GM19455 (cell line): Measurements from ENCODE around the gene CYP4Z1.
"Not testable (repeated sequence)": the region's sequence is repeated elsewhere in the genome, so short reads cannot be mapped to it uniquely, and the experiment has no call there.

Source experiments
- ATAC-seq: cut with Tn5 transposase; IDR thresholded peaks from one replicate; pipeline ENCODE4 v1.9.1; 2021; ENCODE audit not compliant: unreplicated experiment

Gene CYP4Z1

DNA sequence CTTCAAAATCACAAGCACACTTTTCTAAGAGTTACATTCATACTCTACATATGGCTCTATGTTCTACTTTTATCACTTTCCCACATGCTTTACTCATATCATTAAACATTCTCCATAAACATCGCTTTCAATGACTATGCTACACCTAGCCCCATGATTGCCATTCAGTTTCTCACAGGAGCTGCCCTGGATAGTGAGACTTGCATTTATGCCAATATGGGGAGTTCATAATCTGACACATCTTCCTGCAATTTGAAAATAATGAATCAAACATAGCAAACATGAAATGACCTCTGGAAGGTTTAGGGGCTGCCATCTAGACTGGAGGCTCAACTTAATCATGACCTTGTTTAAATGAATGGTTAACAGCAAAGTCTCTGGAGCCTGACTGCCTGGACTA lies 61.2 kb downstream of the CYP4Z1 start:
- no peak for ATAC-seq

GRCh38 chr1:47128854-47129253 lies 61.8 kb downstream of the CYP4Z1 start:
- ATAC-seq: not testable (repeated sequence)

GRCh38 chr1:47129489-47130230 lies 62.6 kb downstream of the CYP4Z1 start:
- not testable (repeated sequence) for ATAC-seq

- ATAC-seq: not testable (repeated sequence)
These were observed 65.6 kb downstream of the CYP4Z1 start for GRCh38 chr1:47132665-47133064.

DNA sequence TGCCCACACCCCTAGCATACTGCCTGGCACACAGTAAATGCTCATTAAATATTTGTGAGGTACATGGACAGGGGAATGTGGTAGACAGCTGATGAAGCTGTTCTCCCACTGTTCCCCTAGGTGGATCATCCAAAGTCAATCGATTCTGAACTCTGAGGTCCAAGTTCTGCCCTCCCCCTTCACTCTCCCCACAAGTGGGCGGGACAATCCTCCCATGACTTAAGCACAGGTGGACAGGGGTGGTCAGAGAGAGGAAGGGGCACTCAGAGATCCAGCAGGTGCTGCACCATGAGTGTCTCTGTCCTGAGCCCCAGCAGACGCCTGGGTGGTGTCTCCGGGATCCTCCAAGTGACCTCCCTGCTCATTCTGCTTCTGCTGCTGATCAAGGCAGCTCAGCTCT lies 70.2 kb downstream of the CYP4Z1 start, which contains the start of gene CYP4A22:
Gene CYP4A22 (plus strand): TSS at position 244 of the 400 bp plus-strand sequence. CDS start 45 bp downstream, at position 289.
- ATAC-seq: no peak

- ATAC-seq: no peak
These were observed 71.0 kb downstream of the CYP4Z1 start for GRCh38 chr1:47137925-47138615.

DNA sequence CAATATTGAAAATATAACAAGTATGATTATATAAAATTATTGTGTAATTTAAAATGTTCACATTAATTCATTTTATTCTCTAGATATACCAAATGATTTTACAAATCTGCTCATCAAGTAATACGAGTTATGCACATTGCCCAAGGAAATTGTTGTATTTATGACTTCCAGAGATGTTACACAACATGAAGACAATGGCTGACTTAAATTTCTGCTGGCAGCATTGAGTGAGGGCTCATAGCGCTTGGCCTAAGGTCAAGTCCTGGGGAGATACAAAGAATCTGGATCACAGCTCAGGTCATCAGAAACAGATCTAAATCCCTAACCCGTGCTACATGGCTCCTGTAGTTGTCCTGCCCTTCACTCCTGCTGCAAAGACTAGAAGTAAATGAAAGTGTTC lies 73.3 kb downstream of the CYP4Z1 start:
- not testable (repeated sequence) for ATAC-seq

GRCh38 chr1:47143654-47144053 lies 76.6 kb downstream of the CYP4Z1 start:
- ATAC-seq: not testable (repeated sequence)

GRCh38 chr1:47146495-47146894 lies 79.5 kb downstream of the CYP4Z1 start:
- not testable (repeated sequence) for ATAC-seq

- no peak for ATAC-seq
These were observed 80.2 kb downstream of the CYP4Z1 start for GRCh38 chr1:47147047-47147785.

GRCh38 chr1:47149162-47149561 lies 82.1 kb downstream of the CYP4Z1 start:
- ATAC-seq: not testable (repeated sequence)

DNA sequence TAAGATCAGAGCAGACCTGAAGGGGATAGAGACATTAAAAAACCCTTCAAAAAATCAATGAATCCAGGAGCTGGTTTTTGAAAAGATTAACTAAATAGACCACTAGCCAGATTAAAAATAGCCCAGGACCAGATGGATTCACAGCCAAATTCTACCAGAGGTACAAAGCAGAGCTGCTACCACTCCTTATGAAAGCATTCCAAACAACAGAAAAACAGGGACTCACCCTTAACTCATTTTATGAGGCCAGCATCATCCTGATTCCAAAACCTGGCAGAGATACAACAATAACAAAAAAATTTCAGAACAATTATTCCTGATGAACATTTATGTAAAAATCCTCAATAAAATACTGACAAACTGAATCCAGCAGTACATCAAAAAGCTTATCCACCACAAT lies 89.4 kb downstream of the CYP4Z1 start:
- not testable (repeated sequence) for ATAC-seq

GRCh38 chr1:47157957-47158356 lies 90.9 kb downstream of the CYP4Z1 start:
- not testable (repeated sequence) for ATAC-seq

GRCh38 chr1:47160716-47161115 lies 93.7 kb downstream of the CYP4Z1 start:
- no peak for ATAC-seq

DNA sequence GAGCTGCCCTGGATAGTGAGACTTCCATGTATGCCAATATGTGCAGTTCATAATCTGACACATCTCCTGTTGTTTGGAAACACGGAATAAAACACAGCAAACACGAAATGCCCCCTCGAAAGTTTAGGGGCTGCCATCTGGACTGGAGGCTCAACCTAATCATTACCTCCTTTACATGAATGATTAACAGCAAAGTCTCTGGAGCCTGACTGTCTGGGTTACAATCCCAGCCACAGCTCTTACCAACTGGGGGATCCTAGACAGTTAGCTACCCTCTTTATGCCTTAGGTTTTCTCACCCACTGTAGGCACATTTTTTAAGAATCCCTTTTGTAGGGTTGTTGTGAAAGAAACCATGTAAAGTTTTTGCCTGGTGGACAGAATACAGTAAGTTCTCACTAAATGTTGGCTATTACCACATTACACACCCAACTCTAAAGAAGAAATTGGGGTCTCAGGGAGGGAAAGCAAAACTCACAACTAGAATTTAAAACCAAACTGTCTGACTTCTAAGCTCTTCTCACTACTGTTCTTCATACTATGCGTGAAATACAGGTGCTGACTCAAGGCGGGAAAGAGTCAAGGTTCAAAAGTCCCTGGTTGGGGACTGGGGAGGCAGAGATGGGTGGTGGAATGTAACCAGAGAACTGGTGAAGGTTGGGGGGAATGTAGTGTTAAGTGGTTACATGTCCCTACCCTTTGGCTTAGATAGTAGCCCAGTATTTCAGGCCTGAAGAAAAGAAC lies 94.4 kb downstream of the CYP4Z1 start:
- no peak for ATAC-seq

- no peak for ATAC-seq
These were observed 97.5 kb downstream of the CYP4Z1 start for GRCh38 chr1:47164552-47164951.
